NCI-H187 (cell line): ENCODE measurements around the gene MED13L.
A peak's percentile ranks its signal among the peaks of the same experiment; 100 is the strongest.

Source experiments
- DNase-seq, 2 experiments: peaks; one replicate each; lab custom pipeline; 2025; lab: John Stamatoyannopoulos, UW

MED13L gene

DNA sequence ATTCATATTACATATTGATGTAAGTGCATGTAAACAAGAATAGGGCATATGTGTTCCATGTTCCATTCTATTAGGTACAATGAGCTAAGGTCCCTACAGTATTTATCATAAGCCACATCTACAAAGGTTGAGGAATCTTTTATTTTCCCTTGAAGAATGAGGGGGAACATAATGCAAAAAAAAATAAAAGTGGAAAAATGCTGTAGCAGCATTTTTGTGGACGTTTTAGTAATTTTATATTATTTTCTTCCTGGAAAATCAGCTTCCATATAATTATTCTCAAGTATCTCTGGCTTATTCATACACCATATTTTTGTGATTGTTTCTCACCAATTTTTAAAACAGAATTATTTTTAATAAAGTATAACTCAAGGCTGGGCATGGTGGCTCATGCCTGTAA is 148.7 kb downstream of the MED13L start:
- no peak for DNase-seq

DNA sequence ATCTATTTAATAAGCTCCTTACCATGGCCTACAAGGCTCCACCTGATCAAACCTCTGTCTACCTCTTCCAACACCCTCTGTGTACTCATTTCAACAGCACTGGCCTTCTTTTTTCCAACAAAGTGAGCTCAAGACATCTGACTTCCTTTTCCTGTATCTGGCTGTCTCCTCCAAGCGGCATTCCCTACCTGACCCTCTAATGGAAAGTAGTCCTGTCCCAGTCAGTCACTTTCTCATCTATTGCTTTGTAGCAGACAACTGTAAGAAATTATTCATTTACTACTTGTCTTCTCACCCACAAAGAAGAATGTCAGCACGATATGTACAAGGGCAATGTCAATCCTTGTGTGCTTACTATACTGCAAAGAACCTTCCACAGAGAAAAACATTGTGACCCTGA is 149.6 kb downstream of the MED13L start:
- no peak for DNase-seq

DNA sequence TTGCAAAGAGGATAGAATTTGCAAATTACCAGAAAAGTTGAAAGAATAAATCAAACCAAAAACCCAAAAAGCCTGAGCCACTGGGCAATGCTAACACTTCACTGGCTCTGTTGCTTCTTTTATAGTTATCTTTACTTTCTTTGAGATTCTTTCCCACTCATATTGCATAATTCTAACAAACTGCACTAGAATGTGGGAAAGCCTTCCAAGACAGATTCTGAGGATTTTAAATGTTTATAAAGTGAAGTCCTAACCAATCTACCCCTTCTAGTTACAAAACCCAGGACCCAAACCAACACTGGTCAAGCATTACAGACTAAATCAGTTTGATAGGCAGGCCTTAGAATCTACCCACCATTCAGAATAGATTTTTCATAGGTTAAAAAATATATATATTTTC is 150.9 kb downstream of the MED13L start:
- no peak for DNase-seq

DNA sequence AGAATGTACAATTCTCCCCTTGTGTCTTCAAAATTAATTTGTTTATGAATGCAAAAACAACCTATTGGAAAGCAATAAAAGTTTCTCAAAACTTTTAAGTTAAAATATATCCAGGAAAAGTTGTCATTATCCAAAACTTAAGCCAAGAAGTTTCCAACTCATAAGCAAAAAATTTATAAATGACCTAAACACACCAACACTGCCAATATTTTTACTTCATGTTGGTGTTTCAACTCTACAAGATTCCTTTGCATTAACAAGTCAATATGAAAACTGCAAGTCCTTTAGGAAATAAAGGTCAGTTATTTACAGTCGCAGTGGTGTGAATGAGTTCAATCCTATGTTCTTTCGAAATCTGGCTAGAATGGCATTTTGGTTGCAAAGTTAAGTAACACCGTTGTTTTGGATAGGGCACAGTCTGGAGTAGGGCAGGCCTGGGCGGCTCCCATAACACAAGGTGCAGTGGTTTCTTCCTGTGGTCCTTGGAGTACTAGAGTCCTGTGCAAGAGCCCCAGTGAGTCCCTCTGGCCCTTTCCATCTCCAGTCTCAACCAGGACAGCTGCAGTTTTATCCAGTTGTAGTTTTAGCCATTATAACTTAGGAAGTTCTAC is 151.4 kb downstream of the MED13L start:
- no peak for DNase-seq

DNA sequence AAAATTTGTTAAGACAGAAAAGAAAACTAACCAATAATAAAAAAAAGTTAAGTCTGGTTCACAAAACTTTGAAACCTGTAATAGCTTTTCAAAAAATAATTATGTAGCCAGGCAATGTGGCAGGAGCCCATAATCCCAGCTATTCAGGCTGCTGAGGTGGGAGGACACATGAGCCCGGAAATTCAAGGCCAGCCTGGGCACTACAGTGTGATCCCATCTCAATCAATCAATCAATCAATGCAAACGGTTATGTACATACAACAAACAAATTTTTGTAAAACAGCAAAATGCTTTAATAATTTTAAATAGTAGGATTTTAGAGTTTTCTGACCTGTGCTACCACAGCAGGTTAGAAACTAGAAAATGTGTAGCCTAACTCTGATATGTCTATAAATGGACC is 152.4 kb downstream of the MED13L start:
- no peak for DNase-seq

DNA sequence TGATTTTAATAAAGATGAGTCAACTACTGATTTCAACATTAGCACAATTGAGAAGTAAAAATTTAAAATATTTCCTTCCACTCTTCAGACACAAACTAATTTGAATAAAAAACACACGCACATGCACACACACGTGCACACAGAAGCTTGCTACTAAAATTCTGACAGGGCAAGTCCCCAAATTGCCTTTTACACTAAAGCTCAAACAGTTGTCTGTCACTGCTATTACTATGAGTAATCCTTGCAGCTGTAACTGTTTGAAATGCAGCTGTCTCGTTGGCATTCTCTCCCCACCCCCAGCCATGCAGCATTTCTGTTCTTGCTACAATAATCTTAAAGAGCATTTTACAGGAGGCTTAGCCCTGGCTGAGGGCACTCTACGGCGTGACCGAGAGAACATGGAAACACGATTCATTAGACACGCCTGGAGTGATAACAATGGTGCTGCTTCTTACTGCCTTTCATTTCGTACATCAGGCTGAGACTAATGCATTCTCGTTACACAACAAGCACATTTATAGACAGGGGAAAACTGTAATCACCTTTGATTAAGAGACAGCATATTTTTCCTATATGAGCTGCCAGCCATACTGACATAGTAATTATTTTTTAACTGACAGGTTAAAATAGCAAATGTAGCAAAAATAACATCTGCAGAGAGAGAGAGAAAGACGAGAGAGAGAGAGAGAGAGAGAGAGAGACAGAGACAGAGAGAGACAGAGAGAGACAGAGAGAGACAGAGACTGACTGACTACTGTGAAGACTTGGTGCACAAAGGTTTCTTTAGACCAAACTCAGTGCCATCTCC is 153.8 kb downstream of the MED13L start:
- DNase-seq = peak; percentile 92 to 97

DNA sequence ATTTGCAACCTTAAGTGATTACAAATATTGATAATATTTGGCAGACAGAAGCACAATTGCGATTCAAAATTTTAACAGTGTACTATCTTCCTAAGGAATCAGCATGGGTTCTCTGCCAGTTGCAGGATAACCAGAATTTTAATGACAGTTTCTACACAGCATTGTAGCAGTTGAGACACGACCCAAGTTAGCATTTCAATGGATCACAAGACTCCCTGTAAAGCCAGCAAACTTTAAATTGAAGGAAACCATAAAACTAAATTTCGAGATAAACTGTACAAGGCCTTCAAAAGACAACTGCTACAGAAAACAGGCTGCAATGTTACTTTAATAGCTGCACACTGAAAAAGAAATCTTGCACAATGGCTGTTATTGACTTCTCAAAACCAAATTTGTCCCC is 154.9 kb downstream of the MED13L start:
- DNase-seq = no peak

DNA sequence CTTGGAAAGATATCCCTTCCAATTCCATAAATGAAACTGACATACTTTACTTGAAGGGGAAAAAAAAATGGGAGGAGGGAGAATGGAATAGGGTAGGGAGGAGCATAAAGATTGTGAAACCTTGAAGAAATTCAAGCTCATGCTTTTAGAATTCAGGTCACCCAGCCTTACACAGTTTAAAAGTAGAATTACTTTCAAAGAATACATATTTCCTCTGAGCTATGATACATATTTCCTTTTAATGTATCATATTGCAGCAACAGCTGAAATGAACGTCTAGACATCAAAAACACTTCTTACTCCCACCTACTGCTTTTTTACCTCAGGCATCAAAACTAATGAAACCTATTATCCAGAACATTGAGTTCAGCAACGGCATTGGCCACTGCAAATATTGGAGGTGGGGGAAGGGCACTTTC is 156.0 kb downstream of the MED13L start:
- DNase-seq = no peak

DNA sequence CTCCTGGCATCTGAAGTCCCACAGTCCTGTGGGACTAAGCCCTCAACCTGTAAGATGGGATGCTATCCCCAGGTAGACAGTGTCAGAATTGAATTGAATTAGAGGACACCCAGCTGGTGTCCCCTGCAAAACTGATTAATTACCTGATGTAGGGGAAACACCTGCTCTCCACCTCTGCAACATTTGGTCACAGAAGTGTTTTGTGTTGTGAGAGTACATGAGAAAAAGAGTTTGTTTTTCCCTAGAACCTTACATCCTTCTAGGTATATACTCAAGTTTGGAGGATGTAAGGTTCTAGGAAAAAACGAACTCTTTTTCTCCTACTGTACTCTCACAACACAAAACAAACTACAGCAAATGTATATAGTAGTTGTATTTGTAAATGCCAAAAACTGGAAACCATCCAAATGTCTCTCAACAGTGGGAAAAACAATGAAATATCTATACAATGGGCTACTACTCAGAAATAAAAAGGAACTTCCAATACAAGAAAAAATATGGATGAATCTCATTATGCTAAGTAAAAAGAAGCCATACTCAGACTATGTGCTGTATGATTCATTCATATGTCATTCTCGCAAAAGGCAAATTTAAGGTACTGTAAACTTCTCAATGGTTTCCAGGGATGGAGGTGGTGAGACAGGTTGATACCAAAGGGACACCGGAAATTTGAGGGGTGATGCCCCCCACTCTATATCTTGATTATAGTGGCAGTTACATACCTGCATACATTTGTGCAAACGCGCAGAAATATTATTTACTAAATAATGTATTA is 160.7 kb downstream of the MED13L start:
- no peak for DNase-seq

DNA sequence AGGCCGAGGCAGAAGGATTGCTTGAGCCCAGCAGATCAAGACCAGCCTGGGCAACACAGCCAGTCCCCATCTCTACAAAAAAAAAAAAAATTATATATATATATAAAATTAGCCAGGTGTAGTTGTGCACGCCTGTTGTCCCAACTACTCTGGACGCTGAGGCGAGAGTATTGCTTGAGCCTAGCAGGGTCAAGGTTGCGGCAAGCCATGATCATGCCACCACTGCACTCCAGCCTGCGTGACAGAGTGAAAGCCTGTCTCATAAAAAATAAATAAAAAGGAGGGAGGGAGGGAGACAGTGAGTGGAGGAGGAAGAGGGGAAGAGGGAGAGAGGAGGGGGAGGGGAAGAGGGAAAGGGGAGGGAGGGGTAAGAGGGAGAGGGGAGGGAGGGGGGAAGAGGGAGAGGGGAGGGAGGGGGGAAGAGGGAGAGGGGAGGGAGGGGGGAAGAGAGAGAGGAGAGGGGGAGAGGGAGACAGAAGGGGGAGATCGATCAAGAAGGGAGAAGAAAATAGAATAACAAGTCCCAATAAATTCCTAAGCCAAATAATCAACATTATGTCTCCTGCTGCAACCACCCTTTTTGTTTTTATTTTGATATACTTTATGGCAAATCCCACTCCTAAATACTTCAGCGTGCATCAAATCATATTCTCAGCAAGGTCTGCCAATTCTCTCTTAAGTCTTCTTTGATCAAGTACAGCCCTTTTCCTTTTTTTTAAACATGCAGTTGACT is 163.9 kb downstream of the MED13L start:
- no peak for DNase-seq

DNA sequence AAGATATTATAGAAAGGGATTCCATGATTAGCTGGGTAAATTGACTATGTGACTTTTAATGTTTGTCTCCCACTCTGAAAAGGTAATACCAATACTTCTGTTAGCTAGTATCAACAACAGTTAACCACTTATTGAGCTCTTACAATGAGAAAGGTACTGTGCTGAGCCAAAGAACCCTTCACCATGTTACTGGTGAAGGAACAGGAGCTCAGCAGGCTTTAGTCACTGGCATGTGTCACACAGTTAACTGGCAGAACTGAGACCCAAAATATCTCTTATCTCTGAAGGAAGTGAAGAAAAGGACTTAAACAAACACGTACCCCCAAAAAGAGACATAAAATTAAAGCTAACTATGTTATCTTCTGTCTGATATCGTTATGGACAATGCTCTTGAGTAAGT is 170.6 kb downstream of the MED13L start:
- DNase-seq = no peak

DNA sequence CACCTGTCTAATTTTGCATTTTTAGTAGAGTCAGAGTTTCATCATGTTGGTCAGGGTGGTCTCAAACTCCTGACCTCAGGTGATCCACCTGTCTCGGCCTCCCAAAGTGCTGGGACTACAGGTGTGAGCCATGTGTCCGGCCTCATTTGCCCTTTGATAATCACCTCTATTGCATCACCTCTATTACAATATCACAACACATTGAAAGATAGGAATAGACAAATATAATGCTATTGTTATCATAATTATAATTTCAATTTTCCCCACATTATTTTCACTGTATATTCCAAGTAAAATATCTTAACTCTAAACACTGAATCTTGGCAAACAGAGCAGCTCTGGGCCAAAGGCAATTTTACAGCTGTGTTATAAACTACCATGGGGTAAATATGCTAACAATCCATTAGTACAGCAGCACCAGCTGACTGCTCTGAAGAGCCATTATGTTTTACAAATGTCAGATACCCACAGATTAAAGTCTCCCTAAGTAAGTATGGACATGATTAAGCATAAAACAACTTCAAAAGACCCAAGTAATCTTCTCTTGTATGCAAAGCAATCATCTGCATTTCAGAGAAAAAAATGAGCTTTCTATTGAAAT is 173.2 kb downstream of the MED13L start:
- DNase-seq = no peak

DNA sequence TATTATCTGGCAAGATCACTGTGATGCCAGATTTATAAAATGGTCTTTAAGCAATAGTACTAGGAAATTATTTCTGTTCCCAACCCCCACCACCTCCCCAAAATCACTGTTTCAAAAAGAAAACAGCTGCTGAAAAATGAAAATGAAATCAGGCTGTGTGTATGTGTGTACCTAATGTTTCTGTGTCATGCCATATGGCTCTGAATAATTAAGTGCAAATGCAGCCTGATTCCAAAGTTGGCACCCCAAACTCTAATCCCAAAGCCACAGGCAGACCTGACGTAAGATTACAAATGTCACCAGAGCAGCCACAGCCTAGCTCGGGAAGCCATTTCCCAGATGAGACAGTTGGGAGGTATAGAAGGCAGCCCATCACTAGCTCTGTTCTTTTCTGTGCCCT is 175.5 kb downstream of the MED13L start:
- no peak for DNase-seq

DNA sequence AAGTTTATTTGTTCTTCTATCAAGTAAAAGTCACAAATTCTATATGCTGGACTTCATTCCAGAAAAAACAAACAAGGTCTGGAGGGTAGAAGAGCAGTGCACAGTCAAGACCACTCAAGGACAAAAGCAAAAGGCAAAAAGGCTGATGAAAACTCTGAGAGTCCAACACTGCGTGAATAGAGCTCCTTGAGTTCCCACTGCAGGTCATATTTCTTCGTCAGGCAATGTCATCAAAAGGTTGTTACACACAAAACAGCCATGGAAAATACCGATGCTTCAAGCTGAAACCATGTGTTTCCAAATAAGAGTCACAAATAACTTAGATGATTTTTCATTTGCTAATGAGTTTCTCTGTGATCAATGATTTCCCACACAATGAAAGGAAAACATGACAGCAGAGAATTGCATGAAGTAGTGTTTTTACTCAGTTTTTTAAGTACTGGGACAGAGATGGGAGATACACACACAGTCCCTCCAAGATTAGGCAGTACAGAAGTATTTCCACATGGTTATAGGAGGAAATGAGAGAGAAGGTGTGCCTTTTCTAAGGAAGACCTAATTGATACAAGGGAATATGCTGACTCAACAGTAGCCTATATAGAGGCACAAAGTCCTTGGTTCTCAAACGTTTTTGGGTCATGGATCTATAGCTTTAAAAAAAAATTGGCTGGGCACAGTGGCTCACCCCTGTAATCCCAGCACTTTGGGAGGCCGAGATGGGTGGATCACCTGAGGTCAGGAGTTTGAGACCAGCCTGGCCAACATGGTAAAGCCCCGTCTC is 177.7 kb downstream of the MED13L start:
- DNase-seq = no peak

DNA sequence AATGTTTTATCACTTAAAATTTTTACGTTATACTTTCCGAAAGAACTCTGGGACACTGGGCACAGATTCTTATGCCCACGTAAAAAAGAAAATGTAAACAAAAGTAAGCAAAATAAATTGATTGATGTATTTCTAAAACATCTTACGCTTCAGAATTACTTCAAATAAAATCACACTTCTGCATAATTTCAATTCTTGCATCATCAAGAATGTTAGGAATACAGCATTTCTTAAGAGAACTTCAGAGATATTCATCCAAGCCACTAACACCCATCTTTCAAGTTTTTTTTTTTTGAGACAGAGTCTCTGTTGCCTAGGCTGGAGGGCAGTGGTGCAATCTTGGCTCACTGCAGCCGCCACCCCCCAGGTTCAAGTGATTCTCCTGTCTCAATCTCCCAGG is 180.6 kb downstream of the MED13L start:
- DNase-seq = no peak

DNA sequence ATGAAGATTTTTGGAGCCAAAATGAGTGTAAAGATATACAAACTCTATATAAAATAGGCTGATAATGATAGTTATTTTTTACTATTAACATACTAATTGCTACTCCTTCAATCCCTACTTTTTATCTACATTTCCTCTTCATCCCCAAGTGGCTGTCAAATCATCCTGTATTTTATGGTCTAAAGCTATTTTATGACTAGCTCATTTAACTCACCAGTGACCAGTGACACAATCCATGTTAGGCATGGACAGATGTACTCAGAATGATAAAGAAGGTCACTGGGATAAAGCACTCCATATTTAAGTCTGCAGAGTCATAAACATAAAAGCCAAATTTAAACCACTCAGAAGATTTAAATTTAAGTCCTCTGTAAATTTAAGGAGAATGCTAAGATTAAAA is 183.0 kb downstream of the MED13L start:
- DNase-seq = no peak

DNA sequence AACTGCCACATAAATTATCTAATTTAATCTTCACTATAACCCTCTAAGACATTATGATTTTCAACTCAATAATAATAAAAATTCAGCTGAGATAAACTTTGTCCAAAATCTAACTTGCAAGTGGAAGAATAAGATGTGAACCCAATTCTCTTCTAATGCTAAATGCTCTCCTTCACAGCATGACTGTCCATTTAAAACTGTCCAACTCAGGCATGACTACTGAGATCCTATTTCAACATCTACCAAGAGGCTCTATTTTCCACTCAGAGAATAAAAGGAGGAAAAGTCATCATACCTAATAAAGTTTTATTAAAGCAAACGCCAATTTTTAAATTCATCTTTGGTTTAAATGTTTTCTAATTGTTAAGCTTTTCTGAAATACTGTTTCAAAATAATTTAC is 183.6 kb downstream of the MED13L start:
- no peak for DNase-seq

DNA sequence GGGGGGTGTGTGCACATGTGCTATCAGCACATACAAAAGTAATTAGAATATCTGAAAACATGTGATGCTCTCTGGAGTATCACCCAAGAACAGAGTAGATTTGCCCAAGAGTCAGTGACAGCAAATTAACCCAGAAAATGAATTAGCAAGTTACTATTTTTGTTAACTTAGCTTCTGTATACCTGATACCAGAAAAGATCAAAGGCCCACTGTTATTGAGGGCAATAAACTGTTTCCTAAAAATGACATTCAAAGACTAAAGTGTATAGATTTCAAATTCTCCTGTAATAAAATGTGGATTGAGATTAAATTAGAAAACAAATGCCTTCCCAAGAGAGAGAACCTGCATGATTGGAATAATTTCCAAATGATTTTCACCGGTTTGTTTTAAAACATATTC is 184.7 kb downstream of the MED13L start:
- DNase-seq = no peak

DNA sequence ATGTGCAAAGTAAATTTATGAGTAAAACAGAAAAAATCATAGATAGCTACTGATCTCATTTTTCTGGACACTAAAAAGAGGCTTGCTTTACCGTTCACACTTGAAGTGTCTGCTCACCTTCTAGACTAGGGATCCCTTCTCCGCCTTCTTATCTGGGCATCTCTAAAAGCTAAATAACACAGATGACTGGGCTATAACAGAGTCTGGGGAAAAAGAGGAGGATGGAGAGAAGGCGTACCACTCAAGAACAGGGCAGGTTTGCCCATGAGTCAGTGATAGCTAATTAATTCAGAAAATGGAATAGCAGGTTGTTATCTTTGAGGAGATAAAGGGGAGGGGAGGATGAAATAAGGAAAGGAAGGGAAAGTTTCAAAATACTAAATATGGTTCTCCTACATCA is 185.3 kb downstream of the MED13L start:
- no peak for DNase-seq

DNA sequence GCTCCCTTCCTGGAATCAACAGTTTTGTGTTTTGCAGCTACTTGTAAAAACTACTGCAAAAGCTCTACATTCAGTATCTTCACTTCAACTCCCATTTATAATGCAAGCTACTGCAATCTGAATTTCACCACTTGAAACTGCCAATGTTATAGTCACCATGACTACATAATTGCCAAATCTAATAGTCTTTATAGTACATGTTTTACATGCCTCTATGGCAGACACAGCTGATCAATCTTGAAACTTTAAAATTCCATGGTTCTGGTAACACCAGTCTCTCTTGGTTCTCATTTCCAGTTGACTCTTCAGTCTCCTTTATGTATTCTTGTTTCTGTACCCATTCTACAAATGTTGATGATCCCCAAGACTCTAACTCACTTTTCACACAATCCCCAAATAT is 185.9 kb downstream of the MED13L start:
- DNase-seq = no peak

DNA sequence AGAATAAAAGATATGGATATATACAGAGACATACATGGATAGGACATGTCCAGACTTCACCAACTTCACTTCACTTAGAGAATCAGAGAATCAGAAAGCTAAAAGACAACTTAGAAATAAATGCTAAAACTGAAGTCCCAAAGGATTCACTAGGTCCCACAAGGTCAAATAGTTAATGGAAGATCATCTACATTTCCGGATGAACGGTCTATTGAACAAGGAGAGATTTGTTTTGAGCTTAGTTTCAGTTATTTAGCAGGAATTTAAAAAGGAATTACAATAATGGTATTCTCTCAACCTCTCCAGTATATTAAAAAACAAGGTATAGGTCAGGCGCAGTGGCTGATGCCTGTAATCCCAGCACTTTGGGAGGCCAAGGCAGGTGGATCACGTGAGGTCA is 187.0 kb downstream of the MED13L start:
- DNase-seq = no peak
